ENCODE data around the gene ASPDH.

GRCh38 chr19:50510700-50511068, 3.0 kb downstream of the ASPDH start:
- TF ChIP-seq CTCF (IDR thresholded peaks at IDR 0.05; ENCODE audit: extremely low read depth in 1 of 2, insufficient read depth in 1 of 2, low read depth in 1 of 2, low read length in 2 of 2) (no peak), MYC (IDR thresholded peaks at IDR 0.05; ENCODE audit: low read depth, low read length) (no peak), POLR2A (IDR thresholded peaks at IDR 0.05; ENCODE audit: low read depth, low read length) (no peak), EZH2 (IDR thresholded peaks at IDR 0.05; ENCODE audit: borderline replicate concordance, low read depth, low read length, severe bottlenecking) (no peak), POLR2AphosphoS5 (IDR thresholded peaks at IDR 0.05; ENCODE audit: insufficient read depth, low read depth, low read length) (no peak), GATA2 (IDR thresholded peaks at IDR 0.05; ENCODE audit: insufficient read depth, insufficient read length, low read depth, low read length) (no peak), JUN (IDR thresholded peaks at IDR 0.05; ENCODE audit: borderline replicate concordance, insufficient read depth, insufficient read length, low read depth) (no peak), MAX (IDR thresholded peaks at IDR 0.05; ENCODE audit: insufficient read depth, insufficient read length) (no peak), FOS (IDR thresholded peaks at IDR 0.05; ENCODE audit: borderline replicate concordance, insufficient read depth, low read length) (no peak)

All from endothelial cell of umbilical vein (primary cell).